ENCODE data around the gene HRAS. TPM values are rescaled to one million over a fixed set of nuclear protein-coding genes. Genes with fewer than 3 reads are reported as not detected.
"Not testable (repeated sequence)": the region's sequence is repeated elsewhere in the genome, so short reads cannot be mapped to it uniquely, and the experiment has no call there.

Gene HRAS
- total RNA-seq, 5 donors from 2014 or later (not counting 1 experiment from before 2014, with no cell fraction given), result 27.6 to 53.4 (median 47.6) TPM

DNA sequence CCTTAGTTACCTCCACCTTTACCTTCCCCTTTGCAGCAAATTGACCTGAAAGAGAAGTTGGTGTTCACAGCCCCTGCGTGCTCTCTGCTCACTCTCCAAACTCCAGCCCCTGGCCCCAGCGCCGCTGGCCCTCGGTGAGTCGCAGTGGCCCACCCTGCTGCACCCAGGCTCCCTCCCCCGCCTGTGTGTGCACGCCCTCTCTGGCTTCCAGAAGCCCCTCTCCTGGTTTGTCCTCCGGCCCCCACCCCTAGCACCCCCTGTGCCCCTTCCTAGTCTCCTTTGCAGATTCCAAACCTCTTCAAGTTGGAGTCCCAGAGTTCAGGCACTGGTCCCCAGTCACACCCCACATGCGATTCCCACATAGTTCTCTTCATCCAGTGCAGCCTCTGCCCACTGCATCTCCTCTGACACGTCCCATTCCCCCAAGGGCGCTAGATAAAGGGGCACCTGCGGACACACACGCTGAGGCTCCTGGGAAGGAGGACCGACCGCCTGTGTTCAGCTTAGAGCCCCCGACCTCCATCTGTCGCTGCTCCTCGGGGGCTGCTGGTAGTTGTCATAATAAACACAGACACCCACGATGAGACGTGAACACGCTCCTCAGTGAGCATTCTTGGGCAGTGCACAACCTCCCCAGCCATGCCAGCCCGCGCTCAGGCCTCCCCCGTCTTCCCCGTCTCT lies 39.4 kb upstream of the HRAS start:
- Mint-ChIP-seq H3K27me3 (peaks cover 0 to 5% of the 10 kb centered on the region in 2 donors), H3K9me3 (no peaks in the 10 kb centered on the region), H3K4me1 (peaks cover 42 to 45% (median 43%) of the 10 kb centered on the region in 3 donors), H3K27ac (peak overlapping the region; percentile 61 to 72), H3K36me3 (no peaks in the 10 kb centered on the region), H3K4me3 (peak overlapping the region; percentile 84 to 89 (median 84))
- peaks cover 0 to 17% of the 10 kb centered on the region in 2 experiments for H3K27me3 ChIP-seq (replicated peaks in 1 of 2; ENCODE audit: control insufficient read depth in 2 of 2, extremely low read depth in 1 of 2, insufficient read depth in 2 of 2, low read length in 1 of 2)
- peaks cover 27 to 55% of the 10 kb centered on the region in 2 experiments for H3K4me1 ChIP-seq (ENCODE audit: control insufficient read depth in 1 of 2, extremely low read depth in 1 of 2, insufficient read depth in 2 of 2, low read length in 2 of 2)
- ATAC-seq (replicated peaks in 1 of 4) (peak in 1 of 4 experiments; percentile 2), DNase-seq (peak in 1 of 35 experiments; percentile 40)
- H3K27ac ChIP-seq (ENCODE audit: low read length), result no peak overlapping the region
- 28% methylated on average over 19 of the region's 25 CpGs for WGBS (ENCODE audit: insufficient coverage)
- peak overlapping the region; percentile 34 to 44 for H3K4me3 ChIP-seq (ENCODE audit: control insufficient read depth in 1 of 2, extremely low read depth in 1 of 2, low read length in 1 of 2)
- peaks cover 0 to 6% of the 10 kb centered on the region in 2 donors for H3K36me3 ChIP-seq (ENCODE audit: control insufficient read depth in 2 of 2, extremely low read depth in 1 of 2, insufficient read depth in 1 of 2, low read length in 1 of 2)
- ChIA-PET POLR2A (no interaction called here), CTCF (no interaction called here)
- H3K9me3 ChIP-seq, result no peaks in the 10 kb centered on the region

DNA sequence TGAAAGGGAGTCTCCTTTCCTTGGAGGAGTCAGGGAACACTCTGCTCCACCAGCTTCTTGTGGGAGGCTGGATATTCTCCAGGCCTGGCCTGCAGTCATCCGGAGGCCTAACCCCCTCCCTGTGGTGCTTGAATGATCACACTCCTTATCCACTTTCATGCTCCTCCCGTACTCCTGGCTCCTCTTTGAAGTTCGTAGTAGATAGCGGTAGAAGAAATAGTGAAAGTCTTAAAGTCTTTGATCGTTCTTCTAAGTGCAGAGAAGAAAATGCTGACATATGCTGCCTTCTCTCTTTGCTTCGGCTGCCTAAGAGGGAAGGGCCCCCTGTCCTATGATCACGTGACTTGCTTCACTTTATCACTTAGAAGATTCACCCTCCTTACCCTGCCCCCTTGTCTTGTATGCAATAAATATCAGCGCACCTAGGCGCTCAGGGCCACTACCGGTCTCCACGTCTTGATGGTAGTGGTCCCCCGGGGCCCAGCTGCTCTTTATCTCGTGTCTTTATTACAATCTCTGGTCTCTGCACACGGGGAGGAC lies 38.7 kb upstream of the HRAS start:
- peak in 1 of 35 experiments; percentile 51 for DNase-seq
- peak overlapping the region; percentile 12 to 27 for H3K4me3 ChIP-seq (ENCODE audit: control insufficient read depth in 1 of 2, extremely low read depth in 1 of 2, low read length in 1 of 2)
- POLR2A ChIA-PET, result not testable (repeated sequence)

DNA sequence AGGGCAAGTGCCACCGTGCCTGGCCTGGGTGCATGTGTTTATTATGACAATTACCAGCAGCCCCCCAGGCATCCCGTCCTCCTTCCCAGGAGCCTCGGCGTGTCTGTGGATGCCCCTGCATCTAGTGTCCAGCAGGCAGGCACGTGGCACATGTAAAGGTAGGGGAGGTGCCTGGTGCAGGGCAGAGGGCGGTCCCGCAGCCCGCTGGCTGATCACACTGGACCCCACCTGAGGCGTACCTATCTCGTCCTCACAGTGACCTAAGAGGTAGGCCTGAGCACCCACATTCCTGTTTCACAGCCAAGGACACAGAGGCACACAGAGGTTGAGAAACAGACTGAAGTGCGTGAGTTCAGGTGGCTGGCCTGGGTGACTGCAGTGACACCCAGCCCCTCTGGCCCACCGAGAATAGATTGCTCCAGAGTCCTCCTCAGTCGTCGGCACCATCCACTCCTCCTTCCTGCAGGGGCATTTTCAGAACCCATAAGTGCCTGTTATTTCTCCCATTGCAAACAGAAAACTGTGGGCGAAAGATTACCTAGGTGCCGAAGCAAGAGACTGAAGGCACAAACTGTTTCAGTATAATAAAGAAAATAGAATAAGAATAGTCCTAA lies 37.9 kb upstream of the HRAS start:
- CTCF ChIA-PET, result no interaction called here
- Histone ChIP-seq H3K27ac (ENCODE audit: low read length) (no peak overlapping the region), H3K27me3 (replicated peaks in 1 of 2; ENCODE audit: control insufficient read depth in 2 of 2, extremely low read depth in 1 of 2, insufficient read depth in 2 of 2, low read length in 1 of 2) (peaks cover 0 to 17% of the 10 kb centered on the region in 2 experiments), H3K4me1 (ENCODE audit: control insufficient read depth in 1 of 2, extremely low read depth in 1 of 2, insufficient read depth in 2 of 2, low read length in 2 of 2) (peaks cover 18 to 49% of the 10 kb centered on the region in 2 experiments), H3K4me3 (ENCODE audit: control insufficient read depth in 1 of 2, extremely low read depth in 1 of 2, low read length in 1 of 2) (no peak overlapping the region), H3K9me3 (no peaks in the 10 kb centered on the region), H3K36me3 (ENCODE audit: control insufficient read depth in 2 of 2, extremely low read depth in 1 of 2, insufficient read depth in 1 of 2, low read length in 1 of 2) (peaks cover 0 to 2% of the 10 kb centered on the region in 2 donors)
- POLR2A ChIA-PET, result interaction anchor here in 1 of 2 donors (0.6 kb wide), 1 partner anchor 160 kb away, joined by 6 read pairs; no protein-coding TSS in a partner anchor
- H3K9me3 Mint-ChIP-seq, result no peaks in the 10 kb centered on the region
- peaks cover 28 to 30% (median 30%) of the 10 kb centered on the region in 3 donors for H3K4me1 Mint-ChIP-seq
- H3K36me3 Mint-ChIP-seq, result no peaks in the 10 kb centered on the region
- 96% methylated on average over 13 of the region's 16 CpGs for WGBS (ENCODE audit: insufficient coverage)
- H3K4me3 Mint-ChIP-seq, result no peak overlapping the region
- no peak overlapping the region for H3K27ac Mint-ChIP-seq
- no peak for ATAC-seq (replicated peaks in 1 of 4)
- no peak for DNase-seq
- H3K27me3 Mint-ChIP-seq, result peaks cover 0 to 5% of the 10 kb centered on the region in 2 donors

More for the DNA sequence above, 38.7 kb upstream of the HRAS start:
- H3K9me3 ChIP-seq; ATAC-seq (replicated peaks in 1 of 4); H3K27me3 Mint-ChIP-seq; H3K27ac ChIP-seq (ENCODE audit: low read length); H3K9me3 Mint-ChIP-seq; CTCF ChIA-PET; H3K36me3 ChIP-seq (ENCODE audit: control insufficient read depth in 2 of 2, extremely low read depth in 1 of 2, insufficient read depth in 1 of 2, low read length in 1 of 2); H3K36me3 Mint-ChIP-seq: not testable (repeated sequence)
- WGBS (ENCODE audit: insufficient coverage), result 38% methylated on average over 8 of the region's 14 CpGs
- H3K4me1 ChIP-seq (ENCODE audit: control insufficient read depth in 1 of 2, extremely low read depth in 1 of 2, insufficient read depth in 2 of 2, low read length in 2 of 2), result peaks cover 20 to 55% of the 10 kb centered on the region in 2 experiments
- H3K27me3 ChIP-seq (replicated peaks in 1 of 2; ENCODE audit: control insufficient read depth in 2 of 2, extremely low read depth in 1 of 2, insufficient read depth in 2 of 2, low read length in 1 of 2), result peaks cover 0 to 17% of the 10 kb centered on the region in 2 experiments
- Mint-ChIP-seq H3K4me3 (peak overlapping the region; percentile 84 to 89 (median 84)), H3K27ac (peak overlapping the region; percentile 47 to 55), H3K4me1 (peaks cover 36 to 38% (median 36%) of the 10 kb centered on the region in 3 donors)

DNA sequence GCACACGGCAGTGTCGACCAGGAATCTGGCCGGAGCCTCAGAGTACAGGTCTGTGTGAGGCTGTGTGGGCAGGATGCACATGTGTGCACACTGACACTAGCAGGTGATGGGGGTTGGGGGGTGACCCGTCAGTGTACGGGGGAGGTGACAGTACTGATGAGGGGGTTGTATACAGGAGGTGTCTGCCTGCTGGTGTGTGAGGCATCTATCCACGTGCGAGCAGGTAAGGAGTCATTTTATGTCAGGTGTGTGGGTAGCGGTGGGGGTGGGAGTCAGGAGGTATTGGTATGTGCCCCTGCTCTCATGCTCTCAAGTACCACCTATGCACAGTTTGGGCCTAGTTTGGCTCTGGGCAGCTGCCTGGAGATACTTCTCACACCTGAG lies 36.4 kb upstream of the HRAS start:
- no peaks in the 10 kb centered on the region for H3K36me3 ChIP-seq (ENCODE audit: control insufficient read depth in 2 of 2, extremely low read depth in 1 of 2, insufficient read depth in 1 of 2, low read length in 1 of 2)
- CTCF ChIA-PET, result no interaction called here
- no peaks in the 10 kb centered on the region for H3K9me3 ChIP-seq
- Mint-ChIP-seq H3K4me3 (peak overlapping the region in 1 of 3 donors; percentile 17), H3K27me3 (peaks cover 0 to 5% of the 10 kb centered on the region in 2 donors), H3K27ac (no peak overlapping the region), H3K9me3 (no peaks in the 10 kb centered on the region), H3K36me3 (no peaks in the 10 kb centered on the region), H3K4me1 (peaks cover 18 to 23% (median 18%) of the 10 kb centered on the region in 3 donors)
- H3K27me3 ChIP-seq (replicated peaks in 1 of 2; ENCODE audit: control insufficient read depth in 2 of 2, extremely low read depth in 1 of 2, insufficient read depth in 2 of 2, low read length in 1 of 2), result peaks cover 0 to 17% of the 10 kb centered on the region in 2 experiments
- 71% methylated on average over 6 of the region's 8 CpGs for WGBS (ENCODE audit: insufficient coverage)
- H3K4me1 ChIP-seq (ENCODE audit: control insufficient read depth in 1 of 2, extremely low read depth in 1 of 2, insufficient read depth in 2 of 2, low read length in 2 of 2), result peaks cover 7 to 40% of the 10 kb centered on the region in 2 experiments
- DNase-seq (no peak), ATAC-seq (replicated peaks in 1 of 4) (no peak)
- no peak overlapping the region for H3K4me3 ChIP-seq (ENCODE audit: control insufficient read depth in 1 of 2, extremely low read depth in 1 of 2, low read length in 1 of 2)
- POLR2A ChIA-PET, result no interaction called here
- H3K27ac ChIP-seq (ENCODE audit: low read length), result no peak overlapping the region

DNA sequence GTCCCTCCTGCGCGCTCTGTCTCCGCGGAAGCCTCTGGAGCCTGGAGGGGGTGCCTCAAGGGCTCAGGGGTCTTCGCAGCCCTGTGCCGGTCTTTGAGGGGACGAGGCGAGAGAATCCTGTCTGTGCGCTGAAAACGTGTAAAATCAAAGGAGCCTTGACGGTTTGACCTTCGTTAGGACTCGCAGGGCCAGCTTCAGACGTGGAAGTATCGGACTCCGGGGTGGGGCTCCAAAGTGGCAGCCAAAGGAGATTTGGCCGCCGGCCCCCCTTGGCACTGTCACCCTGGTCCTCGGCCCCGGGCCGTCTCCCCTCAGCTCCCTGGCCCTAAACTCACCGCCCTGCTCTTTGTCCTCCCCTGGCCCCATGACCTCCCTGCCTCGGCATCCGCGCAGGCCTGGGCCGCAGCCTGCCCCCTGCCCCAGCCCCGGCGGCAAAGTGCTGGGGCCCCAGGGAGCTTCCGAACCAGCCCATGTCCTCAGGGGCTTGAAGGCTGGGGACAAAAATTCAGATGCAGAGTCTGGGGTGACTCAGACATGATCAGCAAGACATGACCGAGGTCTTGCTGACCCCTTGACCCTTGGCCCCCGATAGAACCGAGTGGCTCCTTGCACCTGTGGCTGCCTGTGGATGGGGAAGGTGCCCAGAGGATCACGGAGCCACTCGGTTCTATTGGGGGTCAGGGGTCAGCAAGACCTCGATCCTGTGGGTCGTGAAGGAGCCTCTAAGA lies 33.9 kb upstream of the HRAS start:
- Histone ChIP-seq H3K36me3 (ENCODE audit: control insufficient read depth in 2 of 2, extremely low read depth in 1 of 2, insufficient read depth in 1 of 2, low read length in 1 of 2) (no peaks in the 10 kb centered on the region), H3K27ac (ENCODE audit: low read length) (peak overlapping the region; percentile 74), H3K4me3 (ENCODE audit: control insufficient read depth in 1 of 2, extremely low read depth in 1 of 2, low read length in 1 of 2) (peak overlapping the region; percentile 67 to 69), H3K27me3 (replicated peaks in 1 of 2; ENCODE audit: control insufficient read depth in 2 of 2, extremely low read depth in 1 of 2, insufficient read depth in 2 of 2, low read length in 1 of 2) (peaks cover 0 to 9% of the 10 kb centered on the region in 2 experiments), H3K4me1 (ENCODE audit: control insufficient read depth in 1 of 2, extremely low read depth in 1 of 2, insufficient read depth in 2 of 2, low read length in 2 of 2) (peaks cover 2 to 27% of the 10 kb centered on the region in 2 experiments), H3K9me3 (no peaks in the 10 kb centered on the region)
- peak overlapping the region; percentile 36 to 61 for H3K27ac Mint-ChIP-seq
- H3K9me3 Mint-ChIP-seq, result no peaks in the 10 kb centered on the region
- WGBS (ENCODE audit: insufficient coverage), result 54% methylated on average over 36 of the region's 36 CpGs
- ChIA-PET CTCF (no interaction called here), POLR2A (interaction anchor here in 1 of 2 donors (0.5 kb wide), 1 partner anchor 22 kb away, joined by 3 read pairs; no protein-coding TSS in a partner anchor)
- no peaks in the 10 kb centered on the region for H3K27me3 Mint-ChIP-seq
- ATAC-seq (replicated peaks in 1 of 4) (no peak), DNase-seq (no peak)
- H3K4me1 Mint-ChIP-seq, result peaks cover 8 to 12% (median 8%) of the 10 kb centered on the region in 3 donors
- no peaks in the 10 kb centered on the region for H3K36me3 Mint-ChIP-seq
- peak overlapping the region; percentile 68 to 79 (median 69) for H3K4me3 Mint-ChIP-seq
